H9 (cell line): ENCODE data around the gene DIRAS3. TPM values are rescaled to one million over a fixed set of nuclear protein-coding genes. Genes with fewer than 3 reads are reported as not detected.

Experiments used
- DNase-seq: peaks from one replicate; pipeline ENCODE4 v3.0.0-alpha.2; 2017
- H2AFZ ChIP-seq: one replicate; pipeline ENCODE4 v1.6.1; 2013; ENCODE audit warnings: mild to moderate bottlenecking, low read length, control low read depth, moderate library complexity
- H2AK5ac ChIP-seq: 2 replicates; pipeline ENCODE4 v1.6.1; 2013; ENCODE audit warnings: low read length, control low read depth, mixed read lengths; ENCODE audit not compliant: insufficient read length
- H2BK120ac ChIP-seq: one replicate; pipeline ENCODE4 v1.6.1; 2013; ENCODE audit warnings: low read depth, mild to moderate bottlenecking, low read length, control low read depth, inconsistent platforms; ENCODE audit not compliant: poor library complexity, severe bottlenecking
- H2BK12ac ChIP-seq: 2 replicates; pipeline ENCODE4 v1.6.1; 2013; ENCODE audit warnings: low read length, control low read depth, mixed read lengths, low read depth; ENCODE audit not compliant: insufficient read length
- H2BK15ac ChIP-seq: 2 replicates; pipeline ENCODE4 v1.6.1; 2013; ENCODE audit warnings: low read depth, low read length, control low read depth
- H2BK20ac ChIP-seq: one replicate; pipeline ENCODE4 v1.6.1; 2013; ENCODE audit warnings: low read depth, mild to moderate bottlenecking, low read length, control low read depth, inconsistent platforms; ENCODE audit not compliant: poor library complexity, severe bottlenecking
- H2BK5ac ChIP-seq: 2 replicates; pipeline ENCODE4 v1.6.1; 2013; ENCODE audit warnings: low read length, control low read depth, mixed read lengths; ENCODE audit not compliant: insufficient read length
- H3K14ac ChIP-seq: 2 replicates; pipeline ENCODE4 v1.6.1; 2013; ENCODE audit warnings: low read length, control low read depth; ENCODE audit not compliant: insufficient read depth
- H3K18ac ChIP-seq: 2 replicates; pipeline ENCODE4 v1.6.1; 2013; ENCODE audit warnings: low read depth, mild to moderate bottlenecking, mixed read lengths, low read length, control low read depth; ENCODE audit not compliant: insufficient read length
- H3K23ac ChIP-seq: 2 replicates; pipeline ENCODE4 v1.6.1; 2013; ENCODE audit warnings: low read length, control low read depth, mixed read lengths, low read depth; ENCODE audit not compliant: insufficient read length
- H3K23me2 ChIP-seq: 2 replicates; pipeline ENCODE4 v1.6.1; 2013; ENCODE audit warnings: low read depth, mild to moderate bottlenecking, mixed read lengths, low read length, control low read depth; ENCODE audit not compliant: insufficient read length, poor library complexity, severe bottlenecking
- H3K27ac ChIP-seq: 2 replicates; pipeline ENCODE4 v1.5.1; 2013; ENCODE audit warnings: low read length, control low read depth, mixed read lengths, low read depth; ENCODE audit not compliant: insufficient read length
- H3K27me3 ChIP-seq: 2 replicates; pipeline ENCODE4 v1.6.1; 2013; ENCODE audit warnings: low read length, control low read depth, inconsistent platforms; ENCODE audit not compliant: insufficient read depth
- H3K4ac ChIP-seq: 2 replicates; pipeline ENCODE4 v1.6.1; 2013; ENCODE audit warnings: low read depth, mild to moderate bottlenecking, control low read depth, inconsistent platforms, low read length, moderate library complexity
- H3K4me1 ChIP-seq: 2 replicates; pipeline ENCODE4 v1.6.1; 2013; ENCODE audit warnings: low read length, control low read depth, inconsistent platforms; ENCODE audit not compliant: insufficient read depth
- H3K4me2 ChIP-seq: 2 replicates; pipeline ENCODE4 v1.6.1; 2013; ENCODE audit warnings: low read length, control low read depth, mixed read lengths; ENCODE audit not compliant: insufficient read length, insufficient read depth
- H3K56ac ChIP-seq: 2 replicates; pipeline ENCODE4 v1.6.1; 2013; ENCODE audit warnings: low read depth, mild to moderate bottlenecking, mixed read lengths, low read length, control low read depth; ENCODE audit not compliant: insufficient read length
- H3K79me1 ChIP-seq: 2 replicates; pipeline ENCODE4 v1.6.1; 2013; ENCODE audit warnings: low read depth, mild to moderate bottlenecking, moderate library complexity, low read length, control low read depth, inconsistent platforms; ENCODE audit not compliant: insufficient read depth, poor library complexity, severe bottlenecking
- H3K79me2 ChIP-seq: 2 replicates; pipeline ENCODE4 v1.6.1; 2013; ENCODE audit warnings: low read length, control low read depth, inconsistent platforms; ENCODE audit not compliant: insufficient read depth
- H3K9ac ChIP-seq: 2 replicates; pipeline ENCODE4 v1.6.1; 2013; ENCODE audit warnings: low read length, control low read depth, mixed read lengths; ENCODE audit not compliant: insufficient read length; ENCODE audit errors: extremely low read depth
- H3K9me3 ChIP-seq: one replicate; pipeline ENCODE4 v1.6.1; 2013; ENCODE audit warnings: low read depth, low read length, inconsistent platforms; ENCODE audit not compliant: control insufficient read depth
- H3T11ph ChIP-seq: one replicate; pipeline ENCODE4 v1.6.1; 2013; ENCODE audit warnings: mild to moderate bottlenecking, low read length, control low read depth, inconsistent platforms
- H4K20me1 ChIP-seq: one replicate; pipeline ENCODE4 v1.6.1; 2013; ENCODE audit not compliant: control insufficient read depth, insufficient read length, insufficient read depth
- H4K5ac ChIP-seq: 2 replicates; pipeline ENCODE4 v1.6.1; 2013; ENCODE audit warnings: low read depth, mild to moderate bottlenecking, mixed read lengths, low read length, control low read depth; ENCODE audit not compliant: insufficient read length
- H4K8ac ChIP-seq: replicated peaks from 2 replicates; pipeline ENCODE4 v1.6.1; 2013; ENCODE audit warnings: low read length, control low read depth, mixed read lengths, low read depth; ENCODE audit not compliant: insufficient read length
- H4K91ac ChIP-seq: 2 replicates; pipeline ENCODE4 v1.6.1; 2013; ENCODE audit warnings: low read depth, mild to moderate bottlenecking, moderate library complexity, mixed read lengths, low read length, control low read depth; ENCODE audit not compliant: insufficient read length
- H3K27ac Mint-ChIP-seq, 3 experiments: 2 replicates in 2 of 3; 3 replicates in 1 of 3; pipeline ENCODE4 v1.8.0; 2020 to 2021; ENCODE audit warnings: mixed read lengths in 3 of 3, mild to moderate bottlenecking in 1 of 3, moderate library complexity in 1 of 3
- H3K27me3 Mint-ChIP-seq: 2 replicates; pipeline ENCODE4 v1.8.0; 2021; ENCODE audit warnings: low read depth, mild to moderate bottlenecking, moderate library complexity, mixed read lengths
- H3K36me3 Mint-ChIP-seq, 3 experiments: 2 replicates in 2 of 3; 3 replicates in 1 of 3; pipeline ENCODE4 v1.8.0; 2020 to 2021; ENCODE audit warnings: low read depth in 3 of 3, mixed read lengths in 3 of 3; ENCODE audit not compliant: insufficient read depth in 1 of 3
- H3K4me1 Mint-ChIP-seq, 2 experiments: 2 replicates each; pipeline ENCODE4 v1.8.0; 2020; ENCODE audit warnings: mixed read lengths in 2 of 2
- H3K4me3 Mint-ChIP-seq, 2 experiments: 2 replicates in 1 of 2; 3 replicates in 1 of 2; pipeline ENCODE4 v1.8.0; 2020 to 2021; ENCODE audit warnings: mild to moderate bottlenecking in 2 of 2, mixed read lengths in 2 of 2, moderate library complexity in 1 of 2
- H3K9me3 Mint-ChIP-seq, 2 experiments: 2 replicates in 1 of 2; 3 replicates in 1 of 2; pipeline ENCODE4 v1.8.0; 2020; ENCODE audit warnings: mild to moderate bottlenecking in 2 of 2, mixed read lengths in 2 of 2, moderate library complexity in 1 of 2
- WGBS: extraction: QIAGEN DNeasy Blood & Tissue Kit; methylation state at CpG from one replicate; pipeline ENCODE4 v1.1.7; 2013; ENCODE audit warnings: missing lambda C conversion rate, low lambda C conversion rate, mixed read lengths; ENCODE audit not compliant: insufficient read length; ENCODE audit errors: extremely low coverage; 5-methylcytosine and 5-hydroxymethylcytosine counted together
- total RNA-seq: library from RNA; stranded (reverse); gene quantifications from 2 replicates; pipeline ENCODE4 v1.2.1, GENCODE V29; 2021
- TF ChIP-seq, protein P1 (sequence below): fragments of 200-600 bp; sonication (generic); conservative IDR thresholded peaks from 3 replicates; pipeline ENCODE4 v1.8.0; 2021; ENCODE audit warnings: antibody characterized with exemption, mild to moderate bottlenecking

DIRAS3 gene
- total RNA-seq, 1 experiment from 2014 or later: not detected

DNA sequence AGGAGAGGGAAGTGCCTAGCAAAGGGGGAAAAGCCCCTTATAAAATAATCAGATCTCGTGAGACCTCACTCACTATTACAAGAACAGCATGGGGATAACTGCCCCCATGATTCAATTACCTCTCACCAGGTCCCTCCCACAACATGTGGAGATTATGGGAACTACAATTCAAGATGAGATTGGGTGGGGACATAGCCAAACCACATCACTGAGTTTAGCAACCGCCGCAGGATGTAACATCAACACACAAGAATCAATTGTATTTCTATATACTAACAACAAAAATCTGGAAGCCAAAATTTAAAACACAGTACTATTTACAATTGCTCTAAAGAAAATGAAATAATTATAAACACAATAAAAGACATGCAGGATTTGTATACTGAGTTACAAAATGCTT, 21.9 kb downstream of the DIRAS3 start:
- no peak overlapping the region for H3K4me3 Mint-ChIP-seq
- no peaks in the 10 kb centered on the region; the same call in 1 of the 2 replicates for H3K27me3 Mint-ChIP-seq

More for the DNA sequence above, 21.9 kb downstream of the DIRAS3 start:
- H2BK20ac ChIP-seq: no peak overlapping the region
- H3K27me3 ChIP-seq: no peaks in the 10 kb centered on the region
- no peaks in the 10 kb centered on the region for H3K79me2 ChIP-seq
- H2BK15ac ChIP-seq: no peak overlapping the region
- no peak overlapping the region for H3K18ac ChIP-seq
- H3K9ac ChIP-seq: no peak overlapping the region
- DNase-seq: no peak
- H2AK5ac ChIP-seq: no peak overlapping the region
- H3K23ac ChIP-seq: no peak overlapping the region
- no peak overlapping the region for H3T11ph ChIP-seq
- TF ChIP-seq, protein P1, sequence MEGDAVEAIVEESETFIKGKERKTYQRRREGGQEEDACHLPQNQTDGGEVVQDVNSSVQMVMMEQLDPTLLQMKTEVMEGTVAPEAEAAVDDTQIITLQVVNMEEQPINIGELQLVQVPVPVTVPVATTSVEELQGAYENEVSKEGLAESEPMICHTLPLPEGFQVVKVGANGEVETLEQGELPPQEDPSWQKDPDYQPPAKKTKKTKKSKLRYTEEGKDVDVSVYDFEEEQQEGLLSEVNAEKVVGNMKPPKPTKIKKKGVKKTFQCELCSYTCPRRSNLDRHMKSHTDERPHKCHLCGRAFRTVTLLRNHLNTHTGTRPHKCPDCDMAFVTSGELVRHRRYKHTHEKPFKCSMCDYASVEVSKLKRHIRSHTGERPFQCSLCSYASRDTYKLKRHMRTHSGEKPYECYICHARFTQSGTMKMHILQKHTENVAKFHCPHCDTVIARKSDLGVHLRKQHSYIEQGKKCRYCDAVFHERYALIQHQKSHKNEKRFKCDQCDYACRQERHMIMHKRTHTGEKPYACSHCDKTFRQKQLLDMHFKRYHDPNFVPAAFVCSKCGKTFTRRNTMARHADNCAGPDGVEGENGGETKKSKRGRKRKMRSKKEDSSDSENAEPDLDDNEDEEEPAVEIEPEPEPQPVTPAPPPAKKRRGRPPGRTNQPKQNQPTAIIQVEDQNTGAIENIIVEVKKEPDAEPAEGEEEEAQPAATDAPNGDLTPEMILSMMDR: peak; percentile 31; the same call in 1 of the 3 replicates
- H3K27ac ChIP-seq: no peak overlapping the region
- H3K4me1 Mint-ChIP-seq: peaks cover 6% of the 10 kb centered on the region in 2 experiments
- no peaks in the 10 kb centered on the region; a peak in 1 of 5 replicates for H3K9me3 Mint-ChIP-seq
- no peak overlapping the region for H4K8ac ChIP-seq
- H2BK5ac ChIP-seq: no peak overlapping the region
- no peak overlapping the region for H4K5ac ChIP-seq
- H3K23me2 ChIP-seq: no peaks in the 10 kb centered on the region
- no peak overlapping the region for H3K4ac ChIP-seq
- H3K36me3 Mint-ChIP-seq: no peaks in the 10 kb centered on the region
- H2BK120ac ChIP-seq: no peak overlapping the region
- no peak overlapping the region for H2BK12ac ChIP-seq
- H2AFZ ChIP-seq: no peak overlapping the region
- H3K79me1 ChIP-seq: no peaks in the 10 kb centered on the region
- no CpG with 5 or more reads among the region's 3 CpGs for WGBS
- H4K91ac ChIP-seq: no peak overlapping the region
- H4K20me1 ChIP-seq: no peaks in the 10 kb centered on the region
- peaks cover 6% of the 10 kb centered on the region; the same call in 1 of the 2 replicates for H3K4me1 ChIP-seq
- no peak overlapping the region for H3K4me2 ChIP-seq
- no peaks in the 10 kb centered on the region for H3K9me3 ChIP-seq
- H3K27ac Mint-ChIP-seq: no peak overlapping the region
- H3K56ac ChIP-seq: no peak overlapping the region
- no peak overlapping the region for H3K14ac ChIP-seq
